Transverse colon (tissue), 3 donors: Measurements from ENCODE around the gene KASH5.

Experiments used
- CTCF ChIP-seq, 5 experiments: fragments of 200-600 bp in 3 of 5; fragments of 450-650 bp in 2 of 5; sonication (generic) in 3 of 5; IDR thresholded peaks; 1 replicate in 2 of 5; 2 replicates in 3 of 5; pipeline ENCODE4 v1.5.1; 2016 to 2017; ENCODE audit warnings: antibody characterized with exemption in 5 of 5, inconsistent platforms in 3 of 5, mild to moderate bottlenecking in 2 of 5, moderate library complexity in 1 of 5
- POLR2A ChIP-seq: fragments of 450-650 bp; IDR thresholded peaks from one replicate; pipeline ENCODE4 v1.6.1; 2016; ENCODE audit warnings: antibody characterized with exemption, mild to moderate bottlenecking, moderate library complexity

- peak; percentile 40 for TF ChIP-seq POLR2A
- TF ChIP-seq CTCF (IDR thresholded peaks at IDR 0.05) = no peak
Measured at GRCh38 chr19:49339301-49340068, 48.6 kb upstream of the KASH5 start.
